GM19455 (cell line): ENCODE measurements around the gene PARL.

Source experiments
- ATAC-seq: cut with Tn5 transposase; IDR thresholded peaks from one replicate; pipeline ENCODE4 v1.9.1; 2021; ENCODE audit not compliant: unreplicated experiment

Gene PARL

GRCh38 chr3:183854318-183855035 is 30.2 kb downstream of the PARL start:
- ATAC-seq: no peak

- no peak for ATAC-seq
Observed at GRCh38 chr3:183845608-183846288, 38.9 kb downstream of the PARL start.

- ATAC-seq: no peak
Observed at GRCh38 chr3:183845090-183845489, 39.6 kb downstream of the PARL start.

- ATAC-seq: no peak
Observed at GRCh38 chr3:183844606-183845005, 40.1 kb downstream of the PARL start.

GRCh38 chr3:183839751-183840150 is 44.9 kb downstream of the PARL start:
- ATAC-seq: no peak

- no peak for ATAC-seq
Observed at GRCh38 chr3:183837894-183838293, 46.8 kb downstream of the PARL start.

GRCh38 chr3:183837390-183837789 is 47.3 kb downstream of the PARL start:
- ATAC-seq: no peak

GRCh38 chr3:183833516-183833915 is 51.2 kb downstream of the PARL start:
- no peak for ATAC-seq

GRCh38 chr3:183830187-183830586 is 54.5 kb downstream of the PARL start:
- ATAC-seq: no peak

- no peak for ATAC-seq
Observed at GRCh38 chr3:183829466-183829865, 55.2 kb downstream of the PARL start.

GRCh38 chr3:183828538-183828870 is 56.2 kb downstream of the PARL start:
- ATAC-seq: no peak

- ATAC-seq: no peak
Observed at GRCh38 chr3:183827809-183828537, 56.7 kb downstream of the PARL start.

- ATAC-seq: no peak
Observed at GRCh38 chr3:183826448-183827250, 58.0 kb downstream of the PARL start.

- no peak for ATAC-seq
Observed at GRCh38 chr3:183825456-183826161, 59.1 kb downstream of the PARL start, which contains the start of gene MAP6D1. Gene MAP6D1 (minus strand): TSS chr3:183825577. CDS start chr3:183825547, 30 bp downstream.

- ATAC-seq: no peak
Observed at GRCh38 chr3:183824761-183825455, 59.8 kb downstream of the PARL start.

- ATAC-seq: no peak
Observed at GRCh38 chr3:183823963-183824362, 60.7 kb downstream of the PARL start.

GRCh38 chr3:183822631-183823030 is 62.0 kb downstream of the PARL start:
- no peak for ATAC-seq

GRCh38 chr3:183819831-183820230 is 64.8 kb downstream of the PARL start:
- ATAC-seq: no peak

GRCh38 chr3:183818706-183819624 is 65.7 kb downstream of the PARL start:
- ATAC-seq: no peak
